ENCODE results near the gene SLC6A13.
"Not testable (repeated sequence)": the region's sequence is repeated elsewhere in the genome, so short reads cannot be mapped to it uniquely, and the experiment has no call there.

SLC6A13 gene

DNA sequence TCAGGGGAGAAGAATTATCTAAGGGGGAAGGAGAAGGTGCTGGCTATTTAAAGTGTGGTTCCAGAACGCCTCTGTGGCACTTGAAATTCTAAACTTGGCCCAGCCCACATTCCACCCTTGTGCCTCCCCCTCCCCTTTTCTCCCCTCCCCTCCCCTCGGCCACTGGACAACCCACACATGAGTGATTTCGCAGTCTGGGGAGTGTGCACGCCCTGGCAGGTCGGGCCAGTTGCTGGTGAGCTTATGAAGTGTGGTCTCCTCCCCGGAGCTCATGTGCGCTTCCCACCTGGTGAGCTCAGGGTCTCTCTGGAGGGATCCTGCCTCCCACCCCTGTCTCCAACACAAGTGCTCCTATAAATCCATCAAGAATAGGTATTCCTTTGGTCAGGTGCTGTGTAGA, at the start of gene SLC6A13:
TSS of gene SLC6A13 (minus strand) at position 20 of the 400 bp plus-strand sequence. CDS start 2,784 bp downstream, outside the sequence.
- DNase-seq, result no peak

DNA sequence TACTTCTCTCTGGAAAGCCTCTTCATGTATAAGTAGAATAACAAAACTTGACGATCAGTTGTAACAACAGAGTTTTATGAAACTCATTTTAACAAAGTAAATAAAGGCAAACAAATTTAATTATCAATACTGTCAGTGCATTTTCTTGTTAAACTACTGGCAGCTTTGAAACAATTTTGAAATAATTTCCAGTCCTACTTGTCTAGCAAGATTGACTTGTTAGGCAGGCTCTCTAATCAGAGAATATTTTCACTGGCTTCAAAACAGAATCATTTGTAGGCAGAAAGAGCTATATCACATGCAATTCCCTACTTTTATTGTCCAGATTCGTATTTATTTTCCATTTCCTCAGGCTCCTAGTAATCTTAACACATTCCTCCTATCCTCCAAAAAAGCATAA, 45.9 kb upstream of the SLC6A13 start:
- no peak for DNase-seq

DNA sequence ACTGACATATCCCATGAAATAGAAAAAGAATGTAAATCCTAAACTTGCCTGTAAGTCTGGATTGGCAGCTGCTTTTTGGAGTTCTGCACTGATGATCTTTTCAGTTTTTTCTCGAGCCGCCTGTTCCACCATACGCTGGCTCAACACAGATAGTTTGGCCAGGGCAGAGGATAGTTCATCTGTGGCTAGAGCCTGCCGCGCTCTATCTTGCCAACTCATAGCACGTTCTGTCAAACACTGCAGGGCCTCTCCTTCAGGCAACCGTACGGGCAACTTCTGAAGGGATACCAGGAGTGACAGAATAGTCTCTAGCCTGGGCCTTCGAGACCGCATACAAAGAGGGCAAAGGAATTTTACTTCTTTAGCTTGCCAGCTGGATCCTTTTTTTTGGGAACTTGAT, 44.8 kb upstream of the SLC6A13 start:
- DNase-seq, result no peak

DNA sequence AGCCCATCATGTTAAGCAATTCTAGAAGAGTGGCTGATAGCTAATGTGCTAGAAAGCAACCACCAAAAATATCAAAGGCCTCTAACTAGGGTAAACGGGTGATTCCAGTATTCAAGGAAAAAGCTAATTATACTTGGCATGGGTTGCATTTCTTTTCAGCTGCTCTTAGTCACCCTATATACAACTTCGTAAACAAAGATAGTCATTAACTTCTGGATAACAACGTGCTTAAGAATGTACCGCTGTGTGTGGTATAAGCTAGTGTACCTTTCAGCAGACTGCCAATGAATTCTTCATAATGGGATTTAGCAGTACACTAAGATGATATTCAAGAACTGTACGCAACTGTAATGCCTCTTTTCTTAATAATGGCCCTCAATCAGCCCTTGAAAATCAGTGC, 42.2 kb upstream of the SLC6A13 start:
- DNase-seq, result no peak

DNA sequence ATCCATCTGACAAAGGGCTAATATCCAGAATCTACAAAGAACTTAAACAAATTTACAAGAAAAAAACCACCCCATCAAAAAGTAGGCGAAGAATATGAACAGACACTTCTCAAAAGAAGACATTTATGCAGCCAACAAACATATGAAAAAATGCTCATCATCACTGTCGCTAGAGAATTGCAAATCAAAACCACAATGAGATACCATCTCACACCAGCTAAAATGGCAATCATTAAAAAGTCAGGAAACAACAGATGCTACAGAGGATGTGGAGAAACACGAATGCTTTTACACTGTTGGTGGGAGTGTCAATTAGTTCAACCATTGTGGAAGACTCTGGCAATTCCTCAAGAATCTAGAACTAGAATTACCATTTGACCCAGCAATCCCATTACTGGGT, 40.1 kb upstream of the SLC6A13 start:
- DNase-seq, result not testable (repeated sequence)

DNA sequence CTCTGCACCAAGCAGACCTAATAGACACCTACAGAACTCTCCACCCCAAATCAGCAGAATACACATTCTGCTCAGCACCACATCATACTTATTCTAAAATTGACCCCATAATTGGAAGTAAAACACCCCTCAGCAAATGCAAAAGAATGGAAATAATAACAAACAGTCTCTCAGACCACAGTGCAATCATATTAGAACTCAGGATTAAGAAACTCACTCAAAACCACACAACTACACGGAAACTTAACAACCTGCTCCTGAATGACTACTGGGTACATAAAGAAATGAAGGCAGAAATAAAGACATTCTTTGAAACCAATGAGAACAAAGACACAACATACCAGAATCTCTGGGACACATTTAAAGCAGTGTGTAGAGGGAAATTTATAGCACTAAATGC, 37.5 kb upstream of the SLC6A13 start:
- DNase-seq, result not testable (repeated sequence)

DNA sequence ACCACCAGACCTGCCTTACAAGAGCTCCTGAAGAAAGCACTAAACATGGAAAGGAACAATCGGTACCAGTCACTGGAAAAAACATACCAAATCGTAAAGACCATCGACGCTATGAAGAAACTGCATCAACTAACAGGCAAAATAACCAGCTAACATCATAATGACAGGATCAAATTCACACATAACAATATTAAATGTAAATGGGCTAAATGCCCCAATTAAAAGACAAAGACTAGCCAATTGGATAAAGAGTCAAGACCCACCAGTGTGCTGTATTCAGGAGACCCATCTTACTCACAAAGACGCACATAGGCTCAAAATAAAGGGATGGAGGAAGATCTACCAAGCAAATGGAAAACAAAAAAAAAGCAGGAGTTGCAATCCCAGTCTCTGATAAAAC, 36.9 kb upstream of the SLC6A13 start:
- not testable (repeated sequence) for DNase-seq

DNA sequence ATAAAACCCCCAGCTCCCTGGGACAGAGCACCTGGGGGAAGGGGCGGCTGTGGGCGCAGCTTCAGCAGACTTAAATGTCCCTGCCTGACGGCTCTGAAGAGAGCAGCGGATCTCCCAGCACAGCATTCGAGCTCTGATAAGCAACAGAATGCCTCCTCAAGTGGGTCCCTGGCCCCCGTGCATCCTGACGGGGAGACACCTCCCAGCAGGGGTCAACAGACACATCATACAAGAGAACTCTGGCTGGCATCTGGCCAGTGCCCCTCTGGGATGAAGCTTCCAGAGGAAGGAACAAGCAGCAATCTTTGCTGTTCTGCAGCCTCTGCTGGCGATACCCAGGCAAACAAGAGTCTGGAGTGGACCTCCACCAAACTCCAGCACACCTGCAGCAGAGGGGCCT, 35.4 kb upstream of the SLC6A13 start:
- not testable (repeated sequence) for DNase-seq

DNA sequence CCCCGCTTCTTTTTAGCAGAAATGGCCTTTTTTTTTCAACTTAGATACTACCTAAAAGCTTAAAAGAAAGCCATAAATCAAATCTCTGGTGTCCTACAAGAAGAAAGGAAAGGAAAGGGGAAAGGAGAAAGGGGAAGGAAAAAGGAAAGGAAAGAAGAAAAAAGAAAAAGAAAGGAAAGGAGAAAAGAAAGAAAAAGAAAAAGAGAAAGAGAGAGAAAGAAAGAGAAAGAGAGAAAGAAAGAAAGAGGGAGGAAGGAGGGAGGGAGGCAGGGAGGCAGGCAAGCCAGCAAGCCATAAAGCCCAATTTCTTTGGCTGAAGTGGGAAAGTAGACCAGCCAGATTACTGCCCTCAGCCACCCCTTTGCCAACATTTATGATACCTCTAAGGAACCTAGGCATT, 32.5 kb upstream of the SLC6A13 start:
- no peak for DNase-seq

DNA sequence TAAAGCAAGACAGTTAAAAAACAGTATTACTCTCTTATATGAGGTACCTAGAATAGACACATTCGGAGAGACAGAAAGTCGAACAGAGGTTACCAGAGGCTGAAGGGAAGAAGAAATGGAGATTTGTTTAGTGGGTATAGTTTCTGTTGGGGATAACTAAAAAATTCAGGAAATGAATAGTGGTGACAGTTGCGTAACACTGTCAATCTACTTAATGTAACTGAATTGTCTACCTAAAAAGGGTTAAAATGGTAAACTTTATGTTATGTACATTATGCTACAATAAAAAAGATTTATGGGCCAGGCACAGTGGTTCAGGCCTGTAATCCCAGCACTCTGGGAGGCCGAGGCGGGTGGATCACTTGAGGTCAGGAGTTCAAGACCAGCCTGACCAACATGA, 30.6 kb upstream of the SLC6A13 start:
- DNase-seq, result no peak

DNA sequence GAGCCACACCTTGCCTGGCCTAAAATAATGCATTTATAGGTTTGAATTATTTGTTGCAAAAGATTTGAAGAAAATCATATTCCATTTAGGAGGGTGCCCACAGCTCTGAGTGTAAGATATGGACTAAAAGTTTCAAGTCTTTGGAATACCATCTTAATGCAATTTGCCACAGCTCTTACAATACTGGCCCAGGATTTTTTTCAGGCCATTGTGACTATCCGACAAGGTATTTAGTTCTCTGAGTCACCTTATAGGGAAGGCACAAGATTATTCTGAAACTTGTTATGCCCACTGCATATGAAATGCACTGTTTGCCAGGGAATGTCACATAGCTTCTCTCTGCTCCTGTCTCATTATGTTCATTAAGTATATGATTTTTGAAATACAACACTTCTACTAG, 29.6 kb upstream of the SLC6A13 start:
- no peak for DNase-seq

DNA sequence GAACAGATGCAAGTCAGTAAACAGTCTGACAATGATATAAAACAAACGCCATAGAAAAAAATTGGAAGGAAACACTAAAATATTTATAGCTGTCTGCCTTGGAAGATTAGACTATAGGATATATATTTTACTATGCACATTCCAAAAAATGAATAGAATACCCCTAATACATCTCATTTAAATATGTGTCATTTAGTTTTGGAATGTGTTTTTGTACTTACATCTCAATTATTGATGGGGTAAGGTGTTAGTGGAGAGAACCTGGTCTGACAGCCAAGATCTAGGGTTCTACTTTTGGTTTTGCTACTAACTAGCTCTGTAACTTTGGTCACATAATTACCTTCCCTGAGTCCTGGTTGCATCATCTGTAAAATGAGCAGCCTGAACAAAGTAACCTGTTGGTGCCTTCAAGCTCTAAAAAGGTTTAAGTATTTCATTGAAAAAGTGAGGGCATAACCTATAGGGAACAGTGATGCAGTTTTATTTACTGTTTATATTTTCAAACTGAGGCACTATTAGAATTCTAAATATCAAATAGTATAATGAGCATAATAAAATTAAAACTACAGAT, 28.6 kb upstream of the SLC6A13 start:
- DNase-seq, result no peak

DNA sequence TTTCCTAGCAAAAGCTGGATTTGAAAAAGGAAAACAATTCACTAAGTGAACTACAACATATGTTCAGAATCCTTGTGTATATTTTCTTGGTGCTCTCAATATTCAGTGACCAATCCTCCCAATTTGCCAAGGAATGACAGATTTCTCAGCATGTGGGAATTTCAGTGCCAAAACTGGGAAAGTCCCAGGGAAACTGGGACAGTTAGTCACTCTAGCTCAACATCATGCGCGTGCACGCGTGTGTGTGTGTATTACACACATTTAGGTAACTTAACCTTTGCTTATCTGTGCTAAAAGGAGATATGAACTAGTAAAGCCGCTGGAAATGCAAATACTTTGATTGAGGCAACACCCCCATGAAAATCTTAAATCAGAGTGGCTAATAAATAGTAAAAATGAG, 26.1 kb upstream of the SLC6A13 start:
- no peak for DNase-seq

DNA sequence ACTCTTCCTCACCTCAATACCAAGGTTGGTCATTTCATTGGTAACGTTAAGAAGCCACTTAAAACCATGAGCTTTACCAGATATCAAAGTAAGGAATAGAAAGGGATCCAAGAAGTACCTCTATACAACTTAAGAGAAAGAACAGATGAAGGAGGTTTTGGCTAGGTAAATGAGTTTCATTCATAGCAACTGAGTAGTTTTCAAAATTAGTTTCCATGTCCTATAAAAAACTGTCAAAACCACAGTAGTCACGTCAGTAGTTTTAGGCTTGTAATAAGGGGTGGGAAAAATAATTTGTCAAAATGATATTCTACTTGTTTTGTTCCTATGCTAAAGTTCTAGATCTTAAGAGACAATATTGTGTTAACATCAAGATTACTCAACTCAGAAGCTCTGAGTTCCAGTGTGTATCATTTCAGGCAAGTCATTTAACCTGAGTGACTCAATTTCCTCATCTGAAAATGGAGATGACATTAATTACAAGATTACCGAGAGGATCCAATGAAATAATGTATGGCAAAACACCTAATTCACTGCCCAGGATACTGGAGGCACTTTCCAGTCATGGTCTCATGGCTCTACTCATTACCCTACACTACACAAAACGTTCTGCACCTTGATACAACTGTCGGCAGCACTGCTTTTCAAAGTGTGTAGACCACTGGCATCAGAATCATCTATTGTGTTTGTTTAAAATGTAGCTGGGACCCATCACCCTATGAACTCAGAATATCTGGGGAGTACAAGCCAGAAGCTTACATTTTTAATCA, 24.1 kb upstream of the SLC6A13 start:
- DNase-seq, result no peak

DNA sequence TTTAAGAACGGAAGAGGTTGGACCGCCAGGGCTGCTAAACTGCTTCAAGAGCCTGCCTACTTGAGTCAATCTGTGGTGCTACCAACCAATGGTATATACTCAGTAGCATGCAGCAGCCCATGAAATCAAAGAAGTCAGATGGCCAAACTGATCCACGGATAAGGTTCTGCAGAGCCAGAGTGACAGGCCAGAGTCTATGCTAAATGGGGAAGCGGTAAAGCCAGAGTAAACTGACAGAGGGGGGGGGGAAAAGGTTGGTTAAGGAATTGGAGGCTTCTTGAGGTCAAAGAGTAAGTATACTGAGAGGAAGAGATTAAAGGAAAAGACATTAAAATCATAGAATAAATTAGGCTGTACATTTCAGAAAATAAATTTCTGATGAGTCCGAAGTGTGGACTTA, 15.4 kb upstream of the SLC6A13 start:
- no peak for DNase-seq

DNA sequence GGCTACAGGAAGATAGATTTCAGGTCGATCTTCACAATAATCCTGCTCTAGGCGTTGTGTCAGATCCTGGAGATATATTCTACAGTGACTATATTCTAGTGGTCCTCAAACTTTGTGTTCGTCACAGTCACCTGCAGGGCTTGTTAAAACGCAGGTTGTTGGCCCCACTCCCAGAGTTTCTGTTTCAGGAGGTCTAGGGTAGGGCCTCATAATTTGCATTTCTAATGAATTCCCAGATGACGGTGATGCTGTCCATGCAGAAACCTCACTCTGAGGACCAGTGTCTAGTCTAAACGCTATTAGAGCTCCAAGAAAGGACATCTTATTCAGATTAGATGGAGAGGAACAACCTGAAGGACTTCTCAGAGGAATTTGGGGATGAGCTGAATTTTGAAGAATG, 13.2 kb upstream of the SLC6A13 start:
- DNase-seq, result no peak

DNA sequence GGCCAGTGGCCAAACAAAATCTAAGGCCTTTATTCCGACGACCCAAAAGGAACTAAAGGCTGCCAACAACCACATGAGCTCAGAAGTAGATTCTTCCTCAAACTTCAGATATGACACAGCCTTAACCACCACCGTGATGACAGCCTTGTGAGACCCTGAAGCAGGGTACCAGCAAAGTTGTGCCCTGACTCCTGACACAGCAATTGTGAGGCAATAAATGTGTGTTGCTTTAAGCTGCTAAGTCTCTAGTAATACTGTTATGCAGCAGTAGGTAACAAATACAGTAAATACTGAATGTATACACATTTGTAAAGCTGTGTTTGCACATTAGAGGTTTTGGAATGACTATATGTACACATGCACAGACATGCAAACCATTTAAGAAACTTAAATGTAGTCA, 10.7 kb upstream of the SLC6A13 start:
- DNase-seq, result no peak

DNA sequence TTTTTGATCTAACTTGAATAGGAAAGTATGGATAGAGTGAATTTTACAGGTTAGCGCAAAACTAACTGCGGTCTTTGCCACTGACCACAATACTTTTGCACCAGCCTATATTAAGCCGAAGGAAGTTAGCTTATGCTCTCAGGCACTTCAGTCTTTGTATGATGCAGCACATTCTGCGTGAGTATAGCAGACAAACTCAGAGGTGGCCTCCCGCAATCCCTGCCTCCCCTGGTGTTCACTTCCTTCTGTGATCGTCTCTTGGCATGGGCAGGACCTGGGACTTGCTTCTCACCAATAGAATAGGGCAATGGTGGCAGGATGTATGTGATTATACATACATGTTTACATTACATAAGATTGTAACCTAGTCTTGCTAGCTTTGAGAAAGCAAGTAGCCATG, 10.3 kb upstream of the SLC6A13 start:
- DNase-seq, result no peak

DNA sequence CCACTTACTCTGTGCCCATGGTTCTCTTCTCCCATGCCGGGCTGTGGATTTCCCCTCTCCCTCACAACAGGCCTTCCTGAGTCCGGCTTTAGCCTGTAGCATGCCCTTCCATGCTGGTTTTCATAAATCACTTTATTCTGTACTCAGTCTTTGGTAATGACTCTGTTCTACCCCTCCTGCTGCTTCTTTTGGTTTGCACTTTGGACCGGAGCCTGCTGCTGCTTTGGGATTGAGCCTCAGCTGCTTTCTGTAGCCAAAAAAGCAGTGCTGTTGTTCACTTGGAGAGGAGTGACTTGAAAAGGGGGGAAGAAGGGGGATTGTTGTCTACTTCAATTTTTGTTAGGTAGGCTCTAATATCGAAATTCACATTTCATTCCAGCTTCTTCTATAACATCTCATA, 8.5 kb upstream of the SLC6A13 start:
- DNase-seq, result no peak

DNA sequence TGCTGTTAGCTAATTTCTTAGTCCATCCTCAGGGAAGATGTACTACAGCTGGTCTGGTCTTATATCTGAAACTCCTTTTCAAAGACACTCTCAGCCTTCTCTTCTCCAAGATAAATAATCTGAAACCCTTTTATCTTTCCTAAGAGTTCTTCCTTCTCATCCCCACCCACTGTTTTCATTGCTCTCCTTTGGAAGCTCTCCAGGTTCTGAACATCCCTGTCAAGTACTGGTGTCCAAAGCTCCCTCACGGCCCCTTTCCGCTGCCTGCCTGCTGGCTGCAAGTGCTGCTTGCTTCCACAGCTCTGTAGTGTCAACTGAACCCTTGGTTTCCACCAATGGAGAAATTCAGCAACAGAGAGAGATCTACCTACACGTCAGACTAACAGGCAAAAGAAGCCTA, 6.6 kb upstream of the SLC6A13 start:
- no peak for DNase-seq

DNA sequence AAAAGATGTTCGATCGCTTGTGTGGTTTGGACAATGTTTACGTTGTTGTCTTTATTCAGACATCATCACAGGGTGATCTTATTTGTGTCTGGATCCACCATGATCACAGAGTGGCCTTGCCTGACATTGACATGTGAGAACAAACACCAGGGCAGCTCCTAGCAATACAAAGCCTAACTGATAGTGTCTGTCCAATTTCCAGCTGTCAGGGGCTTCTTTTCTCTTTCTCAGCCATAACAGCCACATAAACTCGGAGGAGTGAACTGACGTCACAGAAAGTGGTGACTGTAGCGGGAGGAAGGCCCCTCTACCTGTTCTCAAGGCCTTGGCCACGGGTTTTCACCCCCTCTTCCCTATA, 5.8 kb upstream of the SLC6A13 start:
- no peak for DNase-seq

DNA sequence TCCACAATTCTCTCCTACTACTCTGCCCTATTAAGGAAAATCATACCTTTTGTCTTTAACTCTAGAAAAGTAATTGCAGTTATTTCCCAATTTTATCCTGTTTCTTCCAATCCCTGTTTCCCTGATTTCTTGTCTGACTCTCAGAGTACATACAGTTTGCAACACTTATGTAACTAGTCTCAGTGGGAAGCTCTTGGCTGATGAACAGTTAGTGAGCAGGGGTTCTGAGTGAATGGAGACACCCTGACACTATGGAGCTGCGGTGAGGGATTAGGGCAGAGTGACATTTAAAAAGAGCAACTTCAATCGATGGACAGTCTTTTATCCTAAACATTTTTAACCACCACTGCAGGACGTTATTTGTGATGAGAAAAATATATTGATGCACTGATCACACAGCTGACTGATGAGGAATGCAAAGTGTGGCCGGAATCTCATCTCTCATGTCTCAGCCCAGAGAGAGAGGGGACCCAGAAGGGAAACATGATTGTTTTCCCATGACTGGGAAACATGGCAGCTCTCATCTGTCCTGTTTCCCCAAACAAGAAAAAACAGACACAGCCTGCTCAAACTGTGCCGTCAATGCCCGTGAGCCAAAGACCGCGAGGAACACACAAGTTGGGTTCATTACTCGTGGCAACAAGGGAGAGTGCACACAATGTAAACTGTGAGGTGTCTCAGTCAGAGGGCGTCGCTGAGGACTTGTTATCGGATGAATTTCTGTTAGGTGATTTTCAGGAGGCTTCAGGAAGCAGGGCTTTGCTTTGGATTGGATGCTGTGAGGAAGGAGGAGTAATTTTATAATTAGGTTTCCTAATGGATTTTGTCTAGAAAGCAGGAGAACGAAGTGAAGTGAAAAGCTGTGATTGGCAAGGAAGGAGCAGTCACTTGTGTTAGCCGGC, 5.2 kb upstream of the SLC6A13 start:
- DNase-seq, result no peak

DNA sequence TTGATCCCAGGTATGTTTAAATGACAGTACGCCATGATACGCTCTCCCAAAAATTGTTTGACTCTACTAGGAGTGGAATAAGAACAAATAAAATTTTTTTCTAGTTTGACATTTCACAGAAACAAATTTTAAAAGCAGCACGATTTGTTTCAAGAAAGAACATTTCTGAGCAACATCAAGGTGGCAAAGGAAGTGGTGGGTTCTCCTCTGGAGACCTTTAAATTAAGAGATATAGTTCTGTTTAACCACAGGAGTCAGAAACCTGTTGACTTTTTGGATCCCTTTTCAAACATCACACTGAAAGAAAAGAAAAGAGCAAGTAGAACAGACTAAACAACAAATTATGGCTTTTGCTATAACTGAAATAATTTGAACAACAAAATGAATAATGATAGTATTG, 2.5 kb upstream of the SLC6A13 start:
- no peak for DNase-seq

DNA sequence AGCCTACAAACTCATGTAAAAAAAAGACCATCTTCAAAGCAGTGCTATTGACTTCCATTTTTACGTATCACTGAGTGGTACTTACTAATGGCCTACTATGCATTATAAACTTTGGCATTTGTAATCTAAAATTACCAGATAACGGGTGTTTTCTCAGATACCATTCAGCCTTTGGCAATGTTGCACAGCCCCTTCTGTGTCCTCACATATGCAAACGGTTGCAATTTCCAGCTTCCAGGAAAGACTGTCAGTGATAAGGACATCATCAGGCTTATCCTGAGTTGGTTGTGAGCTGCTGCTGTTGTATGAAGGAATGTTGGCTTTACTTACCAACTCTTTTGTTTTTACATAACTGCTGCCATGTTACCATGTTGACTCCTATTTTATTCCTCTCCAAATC, 1.6 kb upstream of the SLC6A13 start:
- no peak for DNase-seq
